Astrocyte (in vitro differentiated cells and primary cell): ENCODE data around the gene FEM1B.

Source experiments
- EZH2 ChIP-seq: IDR thresholded peaks from 2 replicates; pipeline ENCODE4 v1.6.1; 2012; ENCODE audit warnings: mild to moderate bottlenecking, low read length, inconsistent platforms; ENCODE audit not compliant: insufficient read depth
- TF ChIP-seq, protein P1 (sequence below): IDR thresholded peaks from 2 replicates; pipeline ENCODE4 v1.5.1; 2011; ENCODE audit warnings: low read depth, mild to moderate bottlenecking, inconsistent platforms, low read length, moderate library complexity; ENCODE audit not compliant: insufficient read depth

DNA sequence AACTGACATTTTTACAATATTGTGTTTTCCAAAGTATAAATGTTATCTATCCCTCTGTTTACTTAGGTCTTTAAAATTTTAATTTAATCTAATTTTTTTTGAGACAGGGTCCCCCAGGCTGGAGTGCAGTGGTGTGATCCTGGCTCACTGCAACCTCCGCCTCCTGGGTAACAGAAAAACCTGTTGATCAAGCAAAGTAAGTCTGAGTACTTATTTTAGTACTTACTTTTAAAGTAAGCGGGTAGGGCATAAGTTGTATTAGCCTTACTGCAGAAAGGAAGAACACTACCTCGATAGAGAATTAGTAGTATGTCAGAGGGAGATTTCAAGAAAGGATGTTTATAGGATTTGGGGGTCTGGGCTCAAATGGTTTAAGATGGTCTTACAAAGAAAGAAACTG lies 11.9 kb upstream of the FEM1B start:
- TF ChIP-seq, protein P1, sequence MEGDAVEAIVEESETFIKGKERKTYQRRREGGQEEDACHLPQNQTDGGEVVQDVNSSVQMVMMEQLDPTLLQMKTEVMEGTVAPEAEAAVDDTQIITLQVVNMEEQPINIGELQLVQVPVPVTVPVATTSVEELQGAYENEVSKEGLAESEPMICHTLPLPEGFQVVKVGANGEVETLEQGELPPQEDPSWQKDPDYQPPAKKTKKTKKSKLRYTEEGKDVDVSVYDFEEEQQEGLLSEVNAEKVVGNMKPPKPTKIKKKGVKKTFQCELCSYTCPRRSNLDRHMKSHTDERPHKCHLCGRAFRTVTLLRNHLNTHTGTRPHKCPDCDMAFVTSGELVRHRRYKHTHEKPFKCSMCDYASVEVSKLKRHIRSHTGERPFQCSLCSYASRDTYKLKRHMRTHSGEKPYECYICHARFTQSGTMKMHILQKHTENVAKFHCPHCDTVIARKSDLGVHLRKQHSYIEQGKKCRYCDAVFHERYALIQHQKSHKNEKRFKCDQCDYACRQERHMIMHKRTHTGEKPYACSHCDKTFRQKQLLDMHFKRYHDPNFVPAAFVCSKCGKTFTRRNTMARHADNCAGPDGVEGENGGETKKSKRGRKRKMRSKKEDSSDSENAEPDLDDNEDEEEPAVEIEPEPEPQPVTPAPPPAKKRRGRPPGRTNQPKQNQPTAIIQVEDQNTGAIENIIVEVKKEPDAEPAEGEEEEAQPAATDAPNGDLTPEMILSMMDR, result no peak
- no peak for TF ChIP-seq EZH2
